Adrenal gland (tissue), 12 donors: ENCODE data around the gene SDHC. TPM values are rescaled to one million over a fixed set of nuclear protein-coding genes. Genes with fewer than 3 reads are reported as not detected.
A peak's percentile ranks its signal among the peaks of the same experiment; 100 is the strongest.

Source experiments
- DNase-seq, 7 donors: peaks; one replicate each; pipeline ENCODE4 v3.0.0-alpha.2; 2019 to 2020
- H3K27ac ChIP-seq, 5 donors: fragments of 200-600 bp; sonication (generic) in 4 of 5; 1 replicate in 3 of 5; 2 replicates in 2 of 5; pipeline versions ENCODE4 v1.5.1 to v1.8.0; 2016 to 2020; ENCODE audit warnings: mild to moderate bottlenecking in 1 of 5
- H3K27me3 ChIP-seq: fragments of 200-600 bp; 2 replicates; pipeline ENCODE4 v1.8.0; 2021
- H3K36me3 ChIP-seq, 2 donors: fragments of 200-600 bp; replicated peaks in 1 of 2; 1 replicate in 1 of 2; 2 replicates in 1 of 2; pipeline versions ENCODE4 v1.5.1 to v1.8.0; 2018 to 2022
- H3K4me1 ChIP-seq, 2 donors: fragments of 200-600 bp; replicated peaks in 1 of 2; 1 replicate in 1 of 2; 2 replicates in 1 of 2; pipeline versions ENCODE4 v1.5.1 to v1.8.0; 2018 to 2021
- H3K4me3 ChIP-seq, 4 donors: fragments of 200-600 bp; sonication (generic) in 3 of 4; one replicate each; pipeline ENCODE4 v1.5.1; 2016 to 2018
- H3K9me3 ChIP-seq, 3 donors: fragments of 200-600 bp; sonication (generic) in 1 of 3; replicated peaks in 1 of 3; 1 replicate in 2 of 3; 2 replicates in 1 of 3; pipeline versions ENCODE4 v1.5.1 to v1.8.0; 2016 to 2021
- CTCF ChIP-seq, 6 experiments: fragments of 450-650 bp in 4 of 6; fragments of 200-600 bp in 2 of 6; sonication (generic) in 1 of 6; IDR thresholded peaks; 1 replicate in 5 of 6; 2 replicates in 1 of 6; pipeline versions ENCODE4 v1.5.1 to v1.8.0; 2016 to 2021; ENCODE audit warnings: antibody characterized with exemption in 6 of 6, mild to moderate bottlenecking in 2 of 6, moderate library complexity in 1 of 6
- POLR2A ChIP-seq, 2 donors: fragments of 450-650 bp; IDR thresholded peaks; one replicate each; pipeline ENCODE4 v1.6.1; 2017; ENCODE audit warnings: antibody characterized with exemption in 2 of 2, mild to moderate bottlenecking in 2 of 2, moderate library complexity in 1 of 2
- WGBS, 4 donors: extraction: QIAGEN DNeasy Blood & Tissue Kit in 2 of 4; methylation state at CpG; one replicate each; pipeline versions ENCODE4 v1.1.5 to v1.1.7; 2013 to 2017; 5-methylcytosine and 5-hydroxymethylcytosine counted together
- intact Hi-C, 2 donors: fragments of 100-400 bp; cut with DNase I; formaldehyde crosslinking; loops; one replicate each; pipeline versions ENCODE4 v1.14.1 to v1.15.0; 2022 to 2023
- polyA plus RNA-seq, 3 donors: library from polyadenylated mRNA; stranded (reverse); fragments of 200-250 nt in 2 of 3; fragments of 350-450 nt in 1 of 3; fragmentation: Illumina TruSeq in 1 of 3; extraction: RNeasy Lipid Tissue Mini Kit (QIAGEN cat#74804) in 1 of 3; gene quantifications; one replicate each; pipeline ENCODE4 v1.2.3, GENCODE V29; 2013 to 2014
- total RNA-seq, 9 donors: library from RNA; depleted of rRNA in 4 of 9; stranded (reverse); fragments of >200 nt in 4 of 9; fragments of 120-200 nt in 1 of 9; fragmentation: NEBNext Ultra II Directional in 1 of 9; extraction: Animal tissue kit (Norgen Biotek cat#: 25700) in 1 of 9; gene quantifications; one replicate each; pipeline versions ENCODE4 v1.1.0 to v1.2.4, GENCODE V29; 2013 to 2023
- donor health status: healthy with polysubstance abuse.
- donor health status: Bipolar disorder and iron deficiency.
- donor health status: DM: yes; HTN: yes; CAD: no.
- donor health status: DM: no; HTN: no; CAD: no.
- donor health status: DM: no; HTN: no; CAD: no.
- donor health status: DM: yes; HTN: yes; CAD: no.

Gene SDHC
- total and polyA plus RNA-seq, 12 donors: 45.0 to 434 (median 253) TPM

- no peak overlapping the region for H3K4me3 ChIP-seq
- no peaks in the 10 kb centered on the region for H3K27me3 ChIP-seq
- peaks cover 0 to 43% of the 10 kb centered on the region in 2 donors for H3K36me3 ChIP-seq
- peaks cover 0 to 3% of the 10 kb centered on the region in 2 donors for H3K4me1 ChIP-seq
- no peak overlapping the region for H3K27ac ChIP-seq
- intact Hi-C loops: no loop called here
- no peak for DNase-seq
- TF ChIP-seq POLR2A (IDR thresholded peaks at IDR 0.05) (no peak), CTCF (IDR thresholded peaks at IDR 0.05) (no peak)
- H3K9me3 ChIP-seq: no peaks in the 10 kb centered on the region
- WGBS, 4 donors: 86 to 89% (median 87%) methylated on average over 4 of the region's 4 CpGs
These were observed 9.8 kb downstream of the SDHC start for GRCh38 chr1:161324020-161324419.

DNA sequence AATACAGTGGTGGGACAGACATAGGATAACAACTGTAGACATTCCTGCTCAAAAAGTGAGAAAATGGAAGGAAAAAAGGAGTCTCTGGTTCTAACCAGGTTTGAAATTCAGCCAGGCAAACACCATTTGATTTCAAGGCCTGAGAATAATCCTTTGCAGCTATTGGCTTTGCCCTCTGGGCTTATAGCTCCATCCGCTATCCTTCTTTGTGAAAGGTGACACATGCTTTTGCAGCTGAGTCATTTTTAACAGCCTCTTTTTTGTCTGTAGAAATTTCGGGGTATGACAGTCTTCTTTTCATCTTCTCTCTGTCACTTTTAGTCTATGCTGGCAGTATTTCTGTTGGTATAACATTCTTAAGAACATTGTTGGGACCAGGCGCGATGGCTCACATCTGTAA is 16.2 kb downstream of the SDHC start:
- TF ChIP-seq CTCF (IDR thresholded peaks at IDR 0.05) (no peak), POLR2A (IDR thresholded peaks at IDR 0.05) (no peak)
- 55 to 81% (median 76%) methylated on average over 4 of the region's 4 CpGs for WGBS, 4 donors

DNA sequence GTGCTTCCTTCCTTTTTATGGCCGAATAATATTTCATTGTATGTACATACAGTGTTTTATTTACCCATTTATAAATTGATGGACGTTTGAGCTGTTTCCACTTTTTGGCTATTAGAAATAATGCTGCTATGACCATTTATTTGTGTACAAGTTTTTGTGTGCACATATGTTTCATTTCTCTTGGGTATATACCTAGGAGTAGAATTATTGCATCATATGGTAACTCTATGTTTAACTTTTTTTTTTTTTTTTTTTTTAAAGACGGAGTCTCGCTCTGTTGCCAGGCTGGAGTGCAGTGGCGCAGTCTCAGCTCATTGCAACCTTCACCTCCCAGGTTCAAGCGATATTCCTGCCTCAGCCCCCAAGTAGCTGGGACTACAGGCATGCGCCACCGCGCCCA is 19.0 kb downstream of the SDHC start:
- Histone ChIP-seq H3K27ac (no peak overlapping the region), H3K36me3 (peaks cover 0 to 91% of the 10 kb centered on the region in 2 donors), H3K9me3 (no peaks in the 10 kb centered on the region), H3K27me3 (no peaks in the 10 kb centered on the region), H3K4me3 (no peak overlapping the region), H3K4me1 (peaks cover 0 to 10% of the 10 kb centered on the region in 2 donors)
- WGBS, 4 donors: 92 to 96% (median 95%) methylated on average over 9 of the region's 9 CpGs
- no peak for DNase-seq
- no peak for TF ChIP-seq POLR2A (IDR thresholded peaks at IDR 0.05)
- TF ChIP-seq CTCF (IDR thresholded peaks at IDR 0.05): no peak
- intact Hi-C loops: no loop called here

More for the DNA sequence above, 16.2 kb downstream of the SDHC start:
- Histone ChIP-seq H3K4me3 (no peak overlapping the region), H3K4me1 (peaks cover 0 to 3% of the 10 kb centered on the region in 2 donors), H3K27me3 (no peaks in the 10 kb centered on the region), H3K27ac (no peak overlapping the region), H3K9me3 (no peaks in the 10 kb centered on the region), H3K36me3 (peaks cover 0 to 87% of the 10 kb centered on the region in 2 donors)
- intact Hi-C loops: no loop called here
- peak in 1 of 7 donors; percentile 19 for DNase-seq

- no peak for DNase-seq
- no peak for TF ChIP-seq CTCF (IDR thresholded peaks at IDR 0.05)
- no peak for TF ChIP-seq POLR2A (IDR thresholded peaks at IDR 0.05)
- WGBS, 4 donors: 85 to 93% (median 88%) methylated on average over 3 of the region's 3 CpGs
- Histone ChIP-seq H3K27me3 (no peaks in the 10 kb centered on the region), H3K4me1 (peaks cover 0 to 13% of the 10 kb centered on the region in 2 donors), H3K36me3 (peaks cover 0 to 71% of the 10 kb centered on the region in 2 donors), H3K27ac (no peak overlapping the region), H3K9me3 (no peaks in the 10 kb centered on the region), H3K4me3 (no peak overlapping the region)
- intact Hi-C loops: no loop called here
These were observed 21.6 kb downstream of the SDHC start for GRCh38 chr1:161335796-161336195.
